ENCODE measurements around the gene NCLN.
"Not testable (repeated sequence)": the region's sequence is repeated elsewhere in the genome, so short reads cannot be mapped to it uniquely, and the experiment has no call there.

NCLN gene

DNA sequence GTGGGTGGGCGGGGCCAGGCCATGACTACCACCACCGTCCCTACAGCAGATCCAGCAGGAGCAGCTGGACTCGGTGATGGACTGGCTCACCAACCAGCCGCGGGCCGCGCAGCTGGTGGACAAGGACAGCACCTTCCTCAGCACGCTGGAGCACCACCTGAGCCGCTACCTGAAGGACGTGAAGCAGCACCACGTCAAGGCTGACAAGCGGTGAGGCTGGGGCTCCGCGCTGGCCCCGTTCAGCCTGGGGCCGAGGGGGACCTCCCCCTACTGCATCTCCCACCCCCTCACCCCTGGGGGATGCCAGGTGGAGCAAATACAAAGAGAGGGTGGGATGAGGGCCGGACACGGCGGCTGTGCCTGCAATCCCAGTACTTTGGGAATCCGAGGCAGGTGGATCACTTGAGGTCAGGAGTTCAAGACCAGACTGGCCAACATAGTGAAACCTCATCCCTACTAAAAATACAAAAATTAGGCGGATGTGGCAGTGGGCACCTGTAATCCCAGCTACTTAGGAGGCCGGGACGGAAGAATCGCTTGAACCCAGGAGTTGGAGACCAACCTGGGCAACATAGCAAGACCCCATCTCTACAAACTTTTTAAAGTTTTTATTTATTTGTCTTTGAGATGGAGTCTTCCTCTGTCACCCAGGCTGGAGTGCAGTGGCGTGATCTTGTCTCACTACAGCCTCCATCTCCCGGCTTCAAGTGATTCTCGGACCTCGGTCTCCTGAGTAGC, 20.7 kb downstream of the NCLN start:
- Mint-ChIP-seq H3K27me3 (no peaks in the 10 kb centered on the region), H3K9me3 (no peaks in the 10 kb centered on the region), H3K36me3 (peaks cover 25 to 33% of the 10 kb centered on the region in 2 donors), H3K4me3 (no peak overlapping the region), H3K27ac (no peak overlapping the region), H3K4me1 (peaks cover 8 to 11% of the 10 kb centered on the region in 2 donors)
- ATAC-seq (replicated peaks), result no peak
- no peak for DNase-seq

DNA sequence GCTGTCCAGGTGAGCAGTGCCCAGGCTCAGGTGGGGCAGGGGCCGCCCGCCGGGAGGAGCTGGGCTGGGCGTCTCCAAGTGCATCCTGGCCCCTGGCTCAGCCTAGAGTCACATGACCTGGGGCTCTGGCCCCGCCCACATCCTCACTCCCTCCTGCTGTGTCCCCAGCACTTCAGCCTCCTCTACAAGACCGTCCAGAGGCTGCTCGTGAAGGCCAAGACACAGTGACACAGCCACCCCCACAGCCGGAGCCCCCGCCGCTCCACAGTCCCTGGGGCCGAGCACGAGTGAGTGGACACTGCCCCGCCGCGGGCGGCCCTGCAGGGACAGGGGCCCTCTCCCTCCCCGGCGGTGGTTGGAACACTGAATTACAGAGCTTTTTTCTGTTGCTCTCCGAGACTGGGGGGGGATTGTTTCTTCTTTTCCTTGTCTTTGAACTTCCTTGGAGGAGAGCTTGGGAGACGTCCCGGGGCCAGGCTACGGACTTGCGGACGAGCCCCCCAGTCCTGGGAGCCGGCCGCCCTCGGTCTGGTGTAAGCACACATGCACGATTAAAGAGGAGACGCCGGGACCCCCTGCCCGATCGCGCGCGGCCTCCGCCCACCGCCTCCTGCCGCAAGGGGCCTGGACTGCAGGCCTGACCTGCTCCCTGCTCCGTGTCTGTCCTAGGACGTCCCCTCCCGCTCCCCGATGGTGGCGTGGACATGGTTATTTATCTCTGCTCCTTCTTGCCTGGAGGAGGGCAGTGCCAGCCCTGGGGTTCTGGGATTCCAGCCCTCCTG, 21.9 kb downstream of the NCLN start:
- Mint-ChIP-seq H3K9me3 (no peaks in the 10 kb centered on the region), H3K36me3 (peaks cover 16 to 29% of the 10 kb centered on the region in 2 donors), H3K4me1 (peaks cover 8 to 11% of the 10 kb centered on the region in 2 donors), H3K4me3 (no peak overlapping the region), H3K27ac (no peak overlapping the region), H3K27me3 (no peaks in the 10 kb centered on the region)
- DNase-seq (no peak), ATAC-seq (replicated peaks) (no peak)

DNA sequence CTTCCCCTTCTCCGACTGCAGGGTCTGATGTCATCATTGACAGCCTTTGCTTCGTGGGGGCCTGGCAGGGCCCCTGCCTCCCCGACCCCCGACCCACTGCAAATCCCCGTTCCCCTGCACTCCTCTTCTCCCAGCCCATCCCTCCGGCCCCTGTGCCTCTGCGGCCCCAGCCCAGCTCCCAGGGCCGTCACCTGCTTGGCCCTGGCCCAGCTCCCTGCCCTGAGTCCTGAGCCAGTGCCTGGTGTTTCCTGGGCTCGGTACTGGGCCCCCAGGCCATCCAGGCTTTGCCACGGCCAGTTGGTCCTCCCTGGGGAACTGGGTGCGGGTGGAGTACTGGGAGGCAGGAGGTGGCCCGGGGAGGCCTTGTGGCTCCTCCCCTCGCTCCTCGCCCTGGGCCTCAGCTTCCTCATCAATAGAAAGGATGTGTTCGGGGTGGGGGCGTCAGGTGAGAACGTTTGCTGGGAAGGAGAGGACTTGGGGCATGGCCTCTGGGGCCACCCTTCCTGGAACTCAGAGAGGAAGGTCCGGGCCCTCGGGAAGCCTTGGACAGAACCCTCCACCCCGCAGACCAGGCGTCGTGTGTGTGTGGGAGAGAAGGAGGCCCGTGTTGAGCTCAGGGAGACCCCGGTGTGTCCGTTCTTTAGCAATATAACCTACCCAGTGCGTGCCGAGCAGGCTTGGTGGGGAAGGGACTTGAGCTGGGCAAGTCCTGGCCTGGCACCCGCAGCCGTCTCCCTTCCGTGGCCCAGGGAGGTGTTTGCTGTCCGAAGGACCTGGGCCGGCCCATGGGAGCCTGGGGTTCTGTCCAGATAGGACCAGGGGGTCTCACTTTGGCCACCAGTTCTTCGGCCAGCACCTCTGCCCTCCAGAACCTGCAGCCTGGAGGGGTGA, 22.8 kb downstream of the NCLN start:
- ATAC-seq (replicated peaks) (no peak), DNase-seq (no peak)
- Mint-ChIP-seq H3K36me3 (peaks cover 16 to 31% of the 10 kb centered on the region in 2 donors), H3K27me3 (no peaks in the 10 kb centered on the region), H3K9me3 (no peaks in the 10 kb centered on the region), H3K27ac (peak overlapping the region; percentile 47), H3K4me3 (no peak overlapping the region), H3K4me1 (peaks cover 11 to 19% of the 10 kb centered on the region in 2 donors)

DNA sequence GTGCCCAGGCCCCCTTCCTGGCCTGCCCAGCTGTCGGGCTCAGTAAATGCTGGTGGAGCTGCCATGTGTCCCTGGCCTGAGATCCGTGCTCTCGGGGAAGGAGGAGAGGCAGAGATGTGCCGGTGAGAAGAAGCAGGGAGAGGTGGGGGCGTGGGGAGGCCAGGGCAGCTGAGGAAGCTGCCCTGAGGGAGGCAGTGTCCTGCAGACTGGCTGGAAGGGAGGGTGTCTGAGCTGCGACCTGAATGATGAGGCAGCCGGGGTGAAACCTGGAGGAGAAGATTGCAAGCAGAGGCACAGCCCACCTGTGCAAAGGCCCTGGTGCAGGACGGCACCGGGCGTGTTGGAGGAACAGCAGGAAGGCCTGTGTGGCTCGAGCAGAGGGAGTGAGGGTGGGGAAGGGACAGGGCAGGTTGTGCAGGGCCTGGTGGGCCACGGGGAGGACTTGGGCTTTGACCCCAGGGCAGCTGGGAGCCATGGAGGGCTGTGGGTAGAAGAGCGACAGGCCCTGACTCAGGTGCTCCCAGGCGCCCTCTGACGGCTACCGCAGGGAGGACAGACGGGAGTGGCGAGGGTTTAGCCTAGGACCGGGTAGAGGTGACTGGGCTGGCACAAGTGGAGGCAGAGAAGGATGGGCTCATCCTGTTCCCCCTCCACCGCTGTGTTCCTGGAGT, 24.8 kb downstream of the NCLN start:
- peak; percentile 85 to 87 for ATAC-seq (replicated peaks)
- Mint-ChIP-seq H3K27me3 (no peaks in the 10 kb centered on the region), H3K27ac (peak overlapping the region; percentile 81), H3K36me3 (peaks cover 12 to 26% of the 10 kb centered on the region in 2 donors), H3K9me3 (no peaks in the 10 kb centered on the region), H3K4me3 (peak overlapping the region in 1 of 2 donors; percentile 22), H3K4me1 (peaks cover 13 to 24% of the 10 kb centered on the region in 2 donors)
- DNase-seq, result peak; percentile 48

DNA sequence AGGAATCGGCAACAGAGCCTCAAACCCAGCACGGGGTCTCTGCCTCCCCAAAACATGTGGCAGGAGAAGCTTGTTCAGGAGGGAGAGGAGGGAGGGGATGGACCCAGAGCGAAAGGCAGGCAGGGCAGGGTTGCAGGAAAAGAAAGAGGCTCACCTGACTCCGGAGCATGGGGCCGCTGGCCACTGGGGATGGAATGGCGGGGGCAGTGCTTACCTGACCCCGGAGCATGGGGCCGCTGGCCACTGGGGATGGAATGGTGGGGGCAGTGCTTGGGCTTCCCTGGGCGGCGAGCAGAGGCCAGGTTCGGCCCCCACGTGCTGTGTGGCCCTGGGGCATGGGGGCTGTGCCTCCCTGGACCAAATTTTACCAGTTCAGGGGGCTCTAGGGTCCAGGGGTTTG, 25.5 kb downstream of the NCLN start:
- Mint-ChIP-seq H3K36me3 (peaks cover 11 to 25% of the 10 kb centered on the region in 2 donors), H3K4me1 (peaks cover 13 to 24% of the 10 kb centered on the region in 2 donors), H3K27me3 (no peaks in the 10 kb centered on the region), H3K27ac (peak overlapping the region; percentile 81), H3K9me3 (no peaks in the 10 kb centered on the region), H3K4me3 (no peak overlapping the region)
- no peak for DNase-seq
- no peak for ATAC-seq (replicated peaks)

DNA sequence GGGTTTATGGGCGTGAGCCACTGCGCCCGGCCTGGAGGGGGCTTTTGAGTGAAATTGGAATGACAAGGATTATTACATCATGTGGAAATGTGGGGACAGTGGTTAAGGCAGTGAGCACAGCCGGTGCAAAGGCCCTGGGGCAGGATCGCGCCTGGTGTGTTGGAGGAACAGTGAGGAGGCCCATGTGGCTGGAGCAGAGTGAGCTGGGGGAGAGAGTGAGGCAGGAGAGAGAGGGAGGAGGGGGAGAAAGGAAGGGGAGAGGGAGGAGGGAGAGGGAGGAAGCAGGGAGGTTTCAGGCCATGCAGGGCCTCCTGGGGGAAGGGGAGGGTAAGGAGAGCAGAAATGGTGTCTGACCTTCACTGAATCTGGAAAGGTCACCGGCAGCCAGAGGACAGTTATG, 27.4 kb downstream of the NCLN start:
- Mint-ChIP-seq H3K36me3 (peaks cover 11 to 24% of the 10 kb centered on the region in 2 donors), H3K27ac (peak overlapping the region; percentile 38), H3K4me1 (peaks cover 13 to 24% of the 10 kb centered on the region in 2 donors), H3K4me3 (peak overlapping the region in 1 of 2 donors; percentile 18), H3K9me3 (no peaks in the 10 kb centered on the region), H3K27me3 (no peaks in the 10 kb centered on the region)
- no peak for ATAC-seq (replicated peaks)
- no peak for DNase-seq

DNA sequence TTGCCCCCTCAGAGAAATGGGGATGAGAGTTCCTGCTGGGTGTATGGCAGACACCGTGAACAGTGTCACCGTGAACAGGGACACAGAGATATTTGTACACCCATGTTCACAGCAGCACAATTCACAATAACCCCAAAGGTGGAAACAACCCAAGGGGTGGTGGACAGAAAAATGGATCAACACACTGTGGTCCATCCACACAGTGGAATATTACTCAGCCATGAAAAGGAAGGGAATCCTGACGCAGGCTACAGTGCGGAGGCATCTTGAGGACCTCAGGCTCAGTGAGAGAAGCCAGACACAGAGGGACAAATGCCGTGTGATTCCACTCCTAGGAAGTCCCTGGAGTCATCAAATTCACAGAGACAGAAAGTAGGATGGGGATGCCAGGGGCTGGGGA, 31.1 kb downstream of the NCLN start:
- DNase-seq (no peak), ATAC-seq (replicated peaks) (no peak)
- no peak overlapping the region for H3K4me3 Mint-ChIP-seq
- peaks cover 4 to 12% of the 10 kb centered on the region in 2 donors for H3K36me3 Mint-ChIP-seq
- peak overlapping the region; percentile 60 for H3K27ac Mint-ChIP-seq
- H3K9me3 Mint-ChIP-seq, result no peaks in the 10 kb centered on the region
- peaks cover 5 to 13% of the 10 kb centered on the region in 2 donors for H3K4me1 Mint-ChIP-seq
- no peaks in the 10 kb centered on the region for H3K27me3 Mint-ChIP-seq

DNA sequence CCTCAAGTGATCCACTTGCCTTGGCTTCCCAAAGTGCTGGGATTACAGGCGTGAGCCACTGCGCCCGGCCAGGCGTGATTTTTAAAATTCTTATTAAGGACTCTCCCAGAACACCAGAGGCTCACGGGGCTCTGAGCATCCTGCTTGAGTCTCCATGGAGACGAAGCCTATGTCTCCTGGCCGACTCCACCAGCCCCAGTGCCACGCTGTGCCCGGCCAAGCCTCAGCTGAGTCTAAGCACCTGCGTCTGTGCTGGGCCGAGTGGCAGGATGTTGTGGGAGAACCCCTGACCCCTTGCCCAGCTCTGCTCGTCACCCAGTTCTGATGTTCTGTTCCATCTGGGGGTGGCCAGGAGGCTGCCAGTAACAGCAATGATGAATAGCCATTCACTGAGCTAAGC, 34.8 kb downstream of the NCLN start:
- ATAC-seq (replicated peaks), result no peak
- Mint-ChIP-seq H3K27me3 (peaks cover 7 to 9% of the 10 kb centered on the region in 2 donors), H3K9me3 (no peaks in the 10 kb centered on the region), H3K4me3 (no peak overlapping the region), H3K4me1 (peaks cover 0 to 3% of the 10 kb centered on the region in 2 donors), H3K27ac (no peak overlapping the region), H3K36me3 (peaks cover 4% of the 10 kb centered on the region in 2 donors)
- DNase-seq, result no peak

DNA sequence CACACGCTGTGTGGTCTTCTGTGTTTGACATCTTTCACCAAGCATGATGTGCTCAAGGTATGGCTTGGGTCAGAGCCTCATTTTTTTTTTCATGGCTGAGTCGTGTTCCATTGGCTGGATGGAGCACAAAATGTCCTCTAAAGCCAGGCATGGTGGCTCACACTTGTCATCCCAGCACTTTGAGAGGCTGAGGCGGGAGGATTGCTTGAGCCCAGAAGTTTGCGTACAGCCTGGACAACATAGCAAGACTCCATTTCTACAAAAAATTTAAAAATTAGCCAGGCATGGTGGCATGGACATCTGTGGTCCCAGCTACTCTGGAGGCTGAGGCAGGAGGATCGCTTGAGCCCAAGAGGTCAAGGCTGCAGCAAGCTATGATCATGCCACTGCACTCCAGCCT, 35.8 kb downstream of the NCLN start:
- not testable (repeated sequence) for H3K27ac Mint-ChIP-seq; H3K9me3 Mint-ChIP-seq; DNase-seq; H3K4me1 Mint-ChIP-seq; ATAC-seq (replicated peaks); H3K36me3 Mint-ChIP-seq; H3K4me3 Mint-ChIP-seq
- peaks cover 13 to 19% of the 10 kb centered on the region in 2 donors for H3K27me3 Mint-ChIP-seq

DNA sequence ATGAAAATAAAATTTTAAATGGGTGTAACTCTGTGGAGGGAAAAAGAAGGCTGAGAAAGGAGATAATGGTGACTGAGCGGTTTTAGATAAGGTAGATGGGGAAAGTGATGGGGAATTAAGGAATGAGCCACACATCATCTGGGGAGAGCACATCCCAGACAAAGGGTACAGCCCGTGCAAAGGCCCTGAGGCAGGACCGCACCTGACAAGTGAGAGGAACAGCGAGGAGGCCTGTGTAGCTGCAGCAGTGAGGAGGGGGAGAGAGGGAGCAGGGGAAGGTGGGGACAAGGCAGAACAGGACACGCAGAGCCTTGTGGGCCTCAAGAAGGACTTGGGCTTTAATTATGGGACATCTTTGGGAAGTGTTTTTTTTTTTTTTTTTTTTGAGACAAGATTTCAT, 37.0 kb downstream of the NCLN start:
- DNase-seq (no peak), ATAC-seq (replicated peaks) (no peak)
- Mint-ChIP-seq H3K9me3 (no peaks in the 10 kb centered on the region), H3K36me3 (no peaks in the 10 kb centered on the region), H3K27ac (no peak overlapping the region), H3K4me3 (no peak overlapping the region), H3K4me1 (peaks cover 1 to 3% of the 10 kb centered on the region in 2 donors), H3K27me3 (peaks cover 24 to 30% of the 10 kb centered on the region in 2 donors)

DNA sequence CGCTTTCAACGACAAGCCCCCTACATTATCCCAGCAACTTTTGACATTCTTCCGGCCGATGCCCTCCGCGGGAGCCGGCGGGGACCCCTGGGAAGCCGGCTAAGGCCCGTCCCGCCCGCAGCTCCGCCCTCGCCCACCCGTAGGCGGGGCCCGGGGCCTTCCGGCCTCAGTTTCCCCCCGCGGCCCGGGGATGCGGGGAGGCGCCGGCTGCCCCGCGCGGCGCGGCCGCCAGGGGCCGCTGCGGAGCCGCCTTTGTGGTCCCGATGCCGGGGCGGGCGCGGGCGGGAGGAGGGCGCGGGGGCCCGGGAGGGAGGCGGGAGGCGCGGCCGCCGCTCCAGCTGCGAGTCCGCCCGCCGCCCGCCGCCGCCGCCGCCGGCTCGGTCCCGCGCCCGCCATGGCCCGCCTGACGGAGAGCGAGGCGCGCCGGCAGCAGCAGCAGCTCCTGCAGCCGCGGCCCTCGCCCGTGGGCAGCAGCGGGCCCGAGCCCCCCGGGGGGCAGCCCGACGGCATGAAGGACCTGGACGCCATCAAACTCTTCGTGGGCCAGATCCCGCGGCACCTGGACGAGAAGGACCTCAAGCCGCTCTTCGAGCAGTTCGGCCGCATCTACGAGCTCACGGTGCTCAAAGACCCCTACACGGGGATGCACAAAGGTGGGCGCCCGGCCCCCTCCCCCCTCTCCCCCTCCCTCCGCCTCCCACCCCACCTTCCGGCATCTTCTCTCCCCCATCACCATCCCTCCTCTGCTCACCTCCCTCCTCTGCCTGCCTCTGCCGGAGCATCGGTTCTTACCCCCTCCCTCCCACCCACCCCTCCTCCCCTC, 38.8 kb downstream of the NCLN start, which contains the start of gene CELF5:
Gene CELF5 (plus strand): TSS at position 316 of the 823 bp plus-strand sequence. CDS start 79 bp downstream, at position 395.
- H3K4me3 Mint-ChIP-seq, result peak within 1 kb of the TSS in 1 of 2 donors; percentile 19
- H3K9me3 Mint-ChIP-seq, result no peaks in the 10 kb centered on the region
- no peaks in the 10 kb centered on the region for H3K36me3 Mint-ChIP-seq
- H3K27me3 Mint-ChIP-seq, result peaks cover 29 to 37% of the 10 kb centered on the region in 2 donors
- DNase-seq (no peak), ATAC-seq (replicated peaks) (peak; percentile 58 to 68)
- H3K4me1 Mint-ChIP-seq, result peaks cover 6 to 7% of the 10 kb centered on the region in 2 donors
- H3K27ac Mint-ChIP-seq, result no peak within 1 kb of the TSS

DNA sequence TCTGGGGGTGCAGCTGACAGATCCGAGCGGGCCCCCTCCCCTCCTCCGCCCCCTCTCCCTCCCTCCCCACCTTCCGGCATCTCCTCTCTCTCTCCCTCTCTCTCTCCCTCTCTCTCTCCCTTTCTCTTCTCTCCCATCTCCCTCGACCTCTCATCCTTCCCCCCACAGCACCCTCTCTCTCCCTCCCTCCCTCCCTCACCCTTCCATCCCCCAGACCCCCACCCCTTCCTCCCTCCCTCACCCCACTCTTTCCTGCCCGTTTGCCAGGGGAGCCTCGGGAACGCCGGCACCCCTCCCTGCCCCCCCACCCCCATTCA, 39.4 kb downstream of the NCLN start:
- Mint-ChIP-seq H3K4me1 (peaks cover 6 to 7% of the 10 kb centered on the region in 2 donors), H3K27ac (no peak overlapping the region), H3K27me3 (peaks cover 29 to 37% of the 10 kb centered on the region in 2 donors), H3K4me3 (peak overlapping the region in 1 of 2 donors; percentile 19), H3K36me3 (no peaks in the 10 kb centered on the region), H3K9me3 (no peaks in the 10 kb centered on the region)
- ATAC-seq (replicated peaks), result no peak
- DNase-seq, result no peak

DNA sequence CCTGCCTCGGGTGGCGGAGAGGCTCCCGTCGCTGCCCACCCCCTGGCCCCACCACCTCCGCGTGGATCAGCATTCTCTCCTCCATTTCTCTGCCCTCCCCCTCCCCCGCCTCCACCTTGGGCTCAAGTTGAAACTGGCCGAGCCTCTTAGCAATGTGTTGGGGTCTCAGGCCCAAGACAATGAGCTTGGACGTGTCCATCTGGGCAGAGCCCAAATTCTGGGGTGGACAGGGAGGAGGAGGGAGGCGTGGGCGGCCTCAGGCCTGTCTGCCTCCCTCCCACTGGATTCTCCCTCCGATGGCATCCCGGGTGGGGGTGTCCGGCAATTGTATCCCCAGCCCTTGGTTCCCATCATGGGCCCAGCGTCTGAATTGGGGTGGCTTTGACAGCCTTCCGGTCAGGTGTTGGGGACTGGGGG, 40.0 kb downstream of the NCLN start:
- Mint-ChIP-seq H3K27me3 (peaks cover 29 to 37% of the 10 kb centered on the region in 2 donors), H3K4me1 (peaks cover 6 to 7% of the 10 kb centered on the region in 2 donors), H3K9me3 (no peaks in the 10 kb centered on the region), H3K27ac (no peak overlapping the region), H3K36me3 (no peaks in the 10 kb centered on the region), H3K4me3 (no peak overlapping the region)
- no peak for DNase-seq
- ATAC-seq (replicated peaks), result no peak
